ENCODE data around the gene GALE. TPM values are rescaled to one million over a fixed set of nuclear protein-coding genes. Genes with fewer than 3 reads are reported as not detected.
A peak's percentile ranks its signal among the peaks of the same experiment; 100 is the strongest.
"Not testable (repeated sequence)": the region's sequence is repeated elsewhere in the genome, so short reads cannot be mapped to it uniquely, and the experiment has no call there.

Gene GALE
- total RNA-seq, 1 experiment from 2014 or later: 42.7 TPM

DNA sequence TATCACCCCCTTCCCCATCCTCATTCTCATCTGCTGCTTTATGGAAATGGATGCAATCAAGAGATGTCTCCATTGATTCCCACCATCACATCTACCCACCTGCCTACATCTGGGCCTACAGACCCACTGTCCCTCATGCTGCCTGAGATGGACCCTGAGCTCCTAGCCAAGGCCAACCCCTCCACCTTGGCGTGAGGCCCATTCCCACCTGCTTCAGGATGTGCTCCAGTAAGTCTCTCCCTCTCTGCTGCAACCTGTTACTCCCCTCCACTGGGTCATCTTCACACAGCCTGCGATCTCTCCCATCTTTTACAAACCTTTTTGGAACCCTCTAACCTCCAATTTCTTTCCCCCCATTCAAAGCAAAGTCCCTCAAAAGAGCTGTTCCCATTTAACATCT lies 4.5 kb upstream of the GALE start:
- CTCF ChIA-PET: no interaction called here

DNA sequence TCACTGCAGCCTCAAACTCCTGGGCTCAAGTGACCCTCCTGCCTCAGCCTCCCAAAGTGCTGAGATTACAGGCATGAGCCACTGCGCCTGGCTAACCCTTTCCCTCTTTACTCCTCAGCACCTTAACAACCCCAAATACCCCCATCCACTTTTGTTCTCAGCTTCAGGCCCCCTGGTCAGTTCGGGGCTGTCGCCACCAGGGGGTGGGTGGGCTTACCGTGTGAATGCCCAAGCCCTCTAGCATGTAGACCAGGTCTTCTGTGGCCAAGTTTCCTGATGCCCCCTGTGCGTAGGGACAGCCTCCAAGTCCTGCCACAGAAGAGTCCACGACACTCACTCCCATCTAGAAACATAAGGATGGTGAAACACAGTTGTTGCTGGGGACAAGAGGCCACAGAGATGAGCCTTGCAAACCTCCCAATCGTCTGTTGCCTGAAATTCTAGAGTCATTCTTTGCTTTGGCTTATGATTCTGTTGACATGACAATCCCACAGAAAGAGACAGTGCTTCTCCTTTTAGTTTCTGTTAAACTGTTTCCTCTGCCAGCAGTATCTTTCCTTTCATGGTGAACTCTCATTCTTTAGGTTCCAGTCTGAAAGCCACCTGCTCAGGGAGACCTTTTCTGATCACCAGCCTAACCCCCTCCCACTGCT lies 3.8 kb upstream of the GALE start:
- no peak overlapping the region for H3K27ac ChIP-seq (ENCODE audit: low read depth, low read length, poor library complexity, severe bottlenecking)
- TF ChIP-seq EZH2 (IDR thresholded peaks at IDR 0.05; ENCODE audit: borderline replicate concordance, low read depth, low read length, poor library complexity, severe bottlenecking): no peak
- TF ChIP-seq, protein P1, sequence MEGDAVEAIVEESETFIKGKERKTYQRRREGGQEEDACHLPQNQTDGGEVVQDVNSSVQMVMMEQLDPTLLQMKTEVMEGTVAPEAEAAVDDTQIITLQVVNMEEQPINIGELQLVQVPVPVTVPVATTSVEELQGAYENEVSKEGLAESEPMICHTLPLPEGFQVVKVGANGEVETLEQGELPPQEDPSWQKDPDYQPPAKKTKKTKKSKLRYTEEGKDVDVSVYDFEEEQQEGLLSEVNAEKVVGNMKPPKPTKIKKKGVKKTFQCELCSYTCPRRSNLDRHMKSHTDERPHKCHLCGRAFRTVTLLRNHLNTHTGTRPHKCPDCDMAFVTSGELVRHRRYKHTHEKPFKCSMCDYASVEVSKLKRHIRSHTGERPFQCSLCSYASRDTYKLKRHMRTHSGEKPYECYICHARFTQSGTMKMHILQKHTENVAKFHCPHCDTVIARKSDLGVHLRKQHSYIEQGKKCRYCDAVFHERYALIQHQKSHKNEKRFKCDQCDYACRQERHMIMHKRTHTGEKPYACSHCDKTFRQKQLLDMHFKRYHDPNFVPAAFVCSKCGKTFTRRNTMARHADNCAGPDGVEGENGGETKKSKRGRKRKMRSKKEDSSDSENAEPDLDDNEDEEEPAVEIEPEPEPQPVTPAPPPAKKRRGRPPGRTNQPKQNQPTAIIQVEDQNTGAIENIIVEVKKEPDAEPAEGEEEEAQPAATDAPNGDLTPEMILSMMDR (conservative IDR thresholded peaks at IDR 0.05; ENCODE audit: low read depth, low read length): peak; percentile 39
- POLR2A ChIA-PET (ENCODE audit: low non-redundant PET): no interaction called here
- DNase-seq (ENCODE audit: low spot score): no peak
- peaks cover 14% of the 10 kb centered on the region for H3K4me1 ChIP-seq (ENCODE audit: insufficient read depth, low read length, poor library complexity, severe bottlenecking)
- no peaks in the 10 kb centered on the region for H3K9me3 ChIP-seq (ENCODE audit: low read depth, low read length, poor library complexity, severe bottlenecking)
- CTCF ChIA-PET: no interaction called here
- H3K27me3 ChIP-seq (replicated peaks; ENCODE audit: insufficient read depth, low read depth, low read length, poor library complexity): no peaks in the 10 kb centered on the region
- no TSS peak for BruUV-seq (replicated peaks)
- no peak overlapping the region for H3K4me3 ChIP-seq (ENCODE audit: low read depth, low read length, poor library complexity, severe bottlenecking)
- intact Hi-C loops (cut with micrococcal nuclease; ENCODE audit: unreplicated experiment): no loop called here
- no peaks in the 10 kb centered on the region for H3K36me3 ChIP-seq (ENCODE audit: insufficient read depth, low read length, poor library complexity, severe bottlenecking)

More for the DNA sequence above, 4.5 kb upstream of the GALE start:
- Histone ChIP-seq H3K27ac (ENCODE audit: low read depth, low read length, poor library complexity, severe bottlenecking) (no peak overlapping the region), H3K9me3 (ENCODE audit: low read depth, low read length, poor library complexity, severe bottlenecking) (no peaks in the 10 kb centered on the region), H3K27me3 (replicated peaks; ENCODE audit: insufficient read depth, low read depth, low read length, poor library complexity) (no peaks in the 10 kb centered on the region), H3K36me3 (ENCODE audit: insufficient read depth, low read length, poor library complexity, severe bottlenecking) (no peaks in the 10 kb centered on the region), H3K4me3 (ENCODE audit: low read depth, low read length, poor library complexity, severe bottlenecking) (no peak overlapping the region), H3K4me1 (ENCODE audit: insufficient read depth, low read length, poor library complexity, severe bottlenecking) (peaks cover 8% of the 10 kb centered on the region)
- intact Hi-C loops (cut with micrococcal nuclease; ENCODE audit: unreplicated experiment): loop anchor here (5.0 kb wide), 1 partner anchor 112 kb away; no protein-coding TSS in a partner anchor
- TF ChIP-seq, protein P1 (conservative IDR thresholded peaks at IDR 0.05; ENCODE audit: low read depth, low read length): no peak
- TF ChIP-seq EZH2 (IDR thresholded peaks at IDR 0.05; ENCODE audit: borderline replicate concordance, low read depth, low read length, poor library complexity, severe bottlenecking): no peak
- no TSS peak for BruUV-seq (replicated peaks)
- POLR2A ChIA-PET (ENCODE audit: low non-redundant PET): no interaction called here
- no peak for DNase-seq (ENCODE audit: low spot score)

- TF ChIP-seq EZH2 (IDR thresholded peaks at IDR 0.05; ENCODE audit: borderline replicate concordance, low read depth, low read length, poor library complexity, severe bottlenecking): no peak
- TF ChIP-seq, protein P1 (conservative IDR thresholded peaks at IDR 0.05; ENCODE audit: low read depth, low read length): no peak
- Histone ChIP-seq H3K27me3 (replicated peaks; ENCODE audit: insufficient read depth, low read depth, low read length, poor library complexity) (no peaks in the 10 kb centered on the region), H3K4me3 (ENCODE audit: low read depth, low read length, poor library complexity, severe bottlenecking) (no peak overlapping the region), H3K9me3 (ENCODE audit: low read depth, low read length, poor library complexity, severe bottlenecking) (no peaks in the 10 kb centered on the region), H3K36me3 (ENCODE audit: insufficient read depth, low read length, poor library complexity, severe bottlenecking) (no peaks in the 10 kb centered on the region), H3K4me1 (ENCODE audit: insufficient read depth, low read length, poor library complexity, severe bottlenecking) (peaks cover 18% of the 10 kb centered on the region), H3K27ac (ENCODE audit: low read depth, low read length, poor library complexity, severe bottlenecking) (no peak overlapping the region)
- CTCF ChIA-PET: no interaction called here
- no TSS peak for BruUV-seq (replicated peaks)
- intact Hi-C loops (cut with micrococcal nuclease; ENCODE audit: unreplicated experiment): no loop called here
- DNase-seq (ENCODE audit: low spot score): no peak
- POLR2A ChIA-PET (ENCODE audit: low non-redundant PET): no interaction called here
Observed at GRCh38 chr1:23803674-23804073, 3.1 kb upstream of the GALE start.

DNA sequence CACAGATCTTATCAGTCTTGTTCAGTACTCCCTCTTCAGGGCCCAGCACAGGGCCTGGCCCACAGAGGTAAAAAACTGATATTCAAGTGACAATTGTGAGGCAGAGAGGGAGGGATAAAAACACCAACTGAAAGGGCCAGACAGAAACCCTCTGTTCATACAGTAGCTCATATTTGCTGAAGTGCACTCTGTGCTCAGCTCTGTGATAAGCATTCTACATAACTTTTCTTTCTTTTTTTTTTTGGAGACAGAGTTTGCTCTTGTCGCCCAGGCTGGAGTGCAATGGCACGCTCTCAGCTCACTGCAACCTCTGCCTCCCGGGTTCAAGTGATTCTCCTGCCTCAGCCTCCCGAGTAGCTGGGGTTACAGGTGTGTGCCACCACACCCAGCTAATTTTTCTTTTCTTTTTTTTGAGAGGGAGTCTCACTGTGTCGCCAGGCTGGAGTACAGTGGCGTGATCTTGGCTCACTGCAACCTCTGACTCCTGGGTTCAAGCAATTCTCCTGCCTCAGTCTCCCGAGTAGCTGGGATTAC lies 2.3 kb upstream of the GALE start:
- H3K9me3 ChIP-seq (ENCODE audit: low read depth, low read length, poor library complexity, severe bottlenecking); H3K27me3 ChIP-seq (replicated peaks; ENCODE audit: insufficient read depth, low read depth, low read length, poor library complexity); BruUV-seq (replicated peaks); H3K4me3 ChIP-seq (ENCODE audit: low read depth, low read length, poor library complexity, severe bottlenecking); H3K27ac ChIP-seq (ENCODE audit: low read depth, low read length, poor library complexity, severe bottlenecking); intact Hi-C loops (cut with micrococcal nuclease; ENCODE audit: unreplicated experiment); H3K36me3 ChIP-seq (ENCODE audit: insufficient read depth, low read length, poor library complexity, severe bottlenecking); DNase-seq (ENCODE audit: low spot score): not testable (repeated sequence)
- CTCF ChIA-PET: interaction anchor here (0.5 kb wide), 1 partner anchor 59 kb away, joined by 4 read pairs; the partner anchor contains the start of gene ELOA
- POLR2A ChIA-PET (ENCODE audit: low non-redundant PET): interaction anchor here (0.6 to 0.7 kb wide), 2 partner anchors 16 to 1046 kb away, joined by 3 read pairs; no protein-coding TSS in a partner anchor
- peaks cover 18% of the 10 kb centered on the region for H3K4me1 ChIP-seq (ENCODE audit: insufficient read depth, low read length, poor library complexity, severe bottlenecking)
